HG02870 (cell line): ENCODE results near the gene CDK5RAP1.

ENCODE experiments used
- ATAC-seq: cut with Tn5 transposase; IDR thresholded peaks from one replicate; pipeline ENCODE4 v1.9.1; 2021; ENCODE audit warnings: mild to moderate bottlenecking, moderate library complexity; ENCODE audit not compliant: unreplicated experiment

Gene CDK5RAP1

DNA sequence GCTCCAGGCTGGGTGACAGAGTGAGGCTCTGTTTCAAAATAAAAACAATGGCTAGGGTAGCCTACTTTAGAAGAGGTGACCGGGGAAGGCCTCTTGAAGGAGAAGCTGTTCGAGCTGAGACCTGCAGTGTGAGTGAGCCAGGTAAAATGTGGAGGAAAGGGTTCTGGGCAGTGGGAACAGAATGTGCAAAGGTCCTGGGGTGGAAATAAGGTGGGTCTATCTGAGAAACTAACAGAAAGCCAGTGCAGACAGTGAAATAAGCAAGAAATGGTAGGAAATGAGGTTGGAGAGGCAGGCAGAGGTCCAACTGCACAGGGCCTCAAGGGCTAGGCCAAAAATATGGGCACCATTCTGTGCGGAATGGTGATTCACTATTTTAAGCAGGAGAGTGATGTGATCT, 64.9 kb downstream of the CDK5RAP1 start:
- ATAC-seq = no peak

- ATAC-seq = no peak
These were observed 67.2 kb downstream of the CDK5RAP1 start for GRCh38 chr20:33334111-33334510.

- no peak for ATAC-seq
These were observed 67.7 kb downstream of the CDK5RAP1 start for GRCh38 chr20:33333616-33334015.

GRCh38 chr20:33332905-33333456, 68.3 kb downstream of the CDK5RAP1 start:
- no peak for ATAC-seq

GRCh38 chr20:33328157-33329137, 72.9 kb downstream of the CDK5RAP1 start:
- no peak for ATAC-seq

DNA sequence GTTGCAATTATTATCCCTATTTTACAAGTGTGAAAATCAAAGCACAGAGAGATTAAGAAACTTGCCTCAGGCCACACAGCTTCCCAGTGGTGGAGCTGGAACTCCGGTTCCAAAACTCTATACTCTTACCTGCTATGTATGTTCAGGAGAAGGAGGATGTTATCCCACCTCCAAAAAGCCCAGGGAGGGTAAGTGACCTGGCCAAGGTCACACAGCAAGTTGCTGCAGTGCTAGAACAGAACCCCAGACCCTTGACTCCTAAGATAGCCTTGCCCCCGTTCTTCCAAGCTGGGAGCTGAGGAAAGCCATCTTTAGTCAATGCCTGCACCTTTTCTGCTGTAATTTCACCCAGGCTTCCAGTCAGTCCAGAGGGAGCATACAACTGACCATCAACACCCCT, 76.0 kb downstream of the CDK5RAP1 start:
- ATAC-seq = no peak

GRCh38 chr20:33323236-33323635, 78.1 kb downstream of the CDK5RAP1 start:
- no peak for ATAC-seq

DNA sequence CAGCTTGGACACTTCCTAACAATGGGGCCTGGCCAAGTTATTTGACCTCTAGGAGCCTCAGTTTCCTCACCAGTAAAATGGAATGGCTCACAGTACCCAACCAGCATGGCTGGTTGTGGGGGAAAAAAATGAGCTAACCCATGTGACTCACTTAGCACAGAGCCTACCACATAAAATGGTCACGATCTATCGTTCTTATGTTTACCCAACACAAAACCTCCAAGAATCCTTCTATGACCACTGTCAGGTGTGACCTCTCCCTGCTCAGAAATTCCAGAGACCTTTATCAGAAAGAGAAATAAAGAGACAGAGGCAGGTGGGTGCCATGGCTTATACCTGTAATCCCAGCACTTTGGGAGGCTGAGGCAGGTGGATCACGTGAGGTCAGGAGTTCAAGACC, 78.9 kb downstream of the CDK5RAP1 start:
- ATAC-seq = no peak

DNA sequence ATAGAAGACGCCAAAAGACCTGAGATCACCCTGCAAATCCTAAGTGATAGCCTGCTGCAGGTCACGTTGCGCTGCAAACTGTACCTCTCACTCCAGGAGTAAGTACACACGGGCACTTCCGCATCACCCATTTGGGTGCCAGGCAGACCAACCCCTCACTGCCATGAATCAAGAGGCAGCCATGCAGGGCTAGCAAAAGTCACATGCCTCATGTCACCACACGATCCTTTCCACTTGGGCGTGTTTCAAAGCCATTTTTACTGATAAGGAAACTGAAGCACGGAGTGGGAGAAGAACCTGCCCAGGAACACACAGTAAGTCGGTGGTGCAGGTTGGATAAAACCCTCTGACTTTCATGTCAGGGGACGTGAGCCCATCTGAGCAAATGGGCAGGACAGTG, 81.3 kb downstream of the CDK5RAP1 start:
- ATAC-seq = no peak

- ATAC-seq = no peak
These were observed 83.3 kb downstream of the CDK5RAP1 start for GRCh38 chr20:33318096-33318429.

DNA sequence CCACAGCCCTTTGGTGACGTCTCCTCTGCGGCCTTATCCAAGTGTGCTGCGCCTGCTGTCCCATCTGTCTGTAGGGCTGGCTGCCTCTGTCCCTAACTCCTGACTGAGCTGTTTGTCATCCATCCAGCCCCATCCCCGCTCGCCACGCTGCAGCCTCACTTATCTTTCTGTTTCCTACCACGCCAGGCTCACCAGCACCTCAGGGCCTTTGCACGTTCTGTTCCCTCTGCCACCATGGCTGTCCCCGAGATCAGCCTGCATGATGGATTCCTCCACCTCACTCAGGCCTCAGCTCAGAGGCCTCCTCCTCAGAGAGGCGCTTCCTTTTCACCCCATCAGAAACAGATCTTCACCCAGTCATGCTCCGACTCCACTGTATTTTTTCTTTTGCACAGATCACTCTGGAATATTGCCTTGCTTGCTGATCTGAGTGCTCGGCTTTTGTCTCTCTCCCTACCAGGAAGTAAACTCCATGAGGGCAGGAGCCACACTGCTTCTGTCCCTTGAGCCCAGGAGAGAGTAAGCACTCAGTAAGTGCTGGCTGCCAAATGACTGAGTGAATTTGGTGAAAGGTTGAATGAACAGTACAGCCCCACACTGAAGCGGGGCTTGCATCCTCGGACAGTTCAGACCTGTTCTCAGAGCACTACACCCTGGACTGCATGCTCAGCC, 83.8 kb downstream of the CDK5RAP1 start:
- ATAC-seq = no peak

DNA sequence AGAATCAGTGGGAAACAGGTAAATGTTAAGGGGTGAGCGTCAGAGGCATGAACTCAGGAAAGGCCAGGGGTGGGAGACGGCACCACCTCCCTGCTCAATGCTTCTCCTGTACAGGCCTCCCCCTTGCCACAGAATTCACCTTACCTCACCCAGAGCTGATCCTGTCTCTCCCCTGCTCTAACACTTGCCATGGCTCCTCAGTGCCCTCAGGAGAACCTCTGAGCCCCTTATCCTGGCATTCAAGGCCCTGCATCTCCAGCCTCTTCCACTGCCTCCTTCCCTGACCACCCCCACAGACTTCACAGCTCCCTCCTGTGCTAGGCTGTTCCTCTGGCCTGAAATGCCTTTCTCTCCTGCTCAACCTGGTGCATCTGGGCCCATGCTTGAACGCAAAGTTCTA, 84.4 kb downstream of the CDK5RAP1 start:
- ATAC-seq = no peak

- no peak for ATAC-seq
These were observed 85.0 kb downstream of the CDK5RAP1 start for GRCh38 chr20:33316343-33316742.

DNA sequence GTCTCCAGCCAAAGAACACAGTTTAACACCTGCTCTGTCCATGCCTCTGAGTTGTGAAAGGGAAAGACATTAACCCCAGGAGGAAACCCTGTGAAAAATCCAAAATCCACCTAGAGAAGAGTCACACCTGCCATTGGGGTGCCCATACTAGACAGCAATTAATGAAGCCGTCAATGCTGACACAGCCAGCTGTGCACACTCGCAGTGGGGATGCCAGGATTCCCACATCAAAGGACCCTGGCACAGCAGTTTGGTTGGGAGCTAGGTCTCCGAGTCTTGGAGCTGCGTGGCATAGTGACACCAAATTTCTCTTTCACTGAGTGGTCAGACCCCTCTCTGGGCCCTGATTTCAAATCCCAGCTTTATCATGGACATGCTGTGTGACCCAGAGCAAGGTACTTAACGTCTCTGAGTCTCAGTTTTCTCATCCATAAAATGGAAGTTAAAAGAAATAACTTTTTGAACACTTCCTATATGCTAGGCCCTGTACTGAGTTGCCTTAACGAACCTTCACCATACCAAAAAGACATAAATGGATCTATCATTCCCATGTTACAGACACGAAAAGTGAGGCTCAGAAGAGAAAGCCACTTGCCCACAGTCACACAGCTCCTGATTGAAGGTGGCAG, 87.5 kb downstream of the CDK5RAP1 start:
- no peak for ATAC-seq

DNA sequence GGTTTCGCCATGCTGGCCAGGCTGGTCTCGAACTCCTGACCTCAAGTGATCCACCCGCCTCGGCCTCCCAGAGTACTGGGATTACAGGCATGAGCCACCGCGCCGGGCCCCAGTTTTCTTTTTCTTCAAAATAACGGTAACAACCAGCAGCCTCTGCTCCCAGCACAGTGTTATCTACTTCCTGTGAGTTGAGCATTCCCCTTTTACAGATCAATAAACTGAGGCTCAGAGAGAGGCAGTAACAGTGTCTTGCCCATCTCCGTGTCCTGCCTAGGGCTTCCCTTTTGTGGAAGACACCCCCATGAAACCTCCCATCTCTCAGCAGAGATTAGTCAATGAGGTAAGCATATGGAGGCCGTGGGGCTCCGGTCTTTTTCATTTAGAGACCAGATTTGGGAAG, 88.7 kb downstream of the CDK5RAP1 start:
- no peak for ATAC-seq

DNA sequence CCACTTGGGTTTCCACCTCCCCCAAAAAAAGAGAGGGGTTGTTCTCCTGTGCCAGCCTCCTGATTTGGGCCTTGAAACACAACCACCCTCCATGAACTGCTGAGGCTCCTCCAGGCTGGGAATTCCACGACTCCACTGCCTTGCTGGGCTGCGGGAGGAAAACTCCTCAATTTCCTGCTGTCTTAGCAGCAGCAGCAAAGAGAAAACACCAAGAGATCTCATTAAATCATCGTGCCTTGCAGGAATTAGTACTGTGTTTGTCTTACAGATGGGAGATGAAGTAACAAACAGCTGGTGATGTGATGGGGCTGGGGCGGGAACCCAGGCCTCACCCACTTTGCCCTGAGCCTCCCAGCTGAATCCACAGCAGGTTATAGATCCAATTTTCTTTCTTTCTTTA, 89.3 kb downstream of the CDK5RAP1 start:
- no peak for ATAC-seq

DNA sequence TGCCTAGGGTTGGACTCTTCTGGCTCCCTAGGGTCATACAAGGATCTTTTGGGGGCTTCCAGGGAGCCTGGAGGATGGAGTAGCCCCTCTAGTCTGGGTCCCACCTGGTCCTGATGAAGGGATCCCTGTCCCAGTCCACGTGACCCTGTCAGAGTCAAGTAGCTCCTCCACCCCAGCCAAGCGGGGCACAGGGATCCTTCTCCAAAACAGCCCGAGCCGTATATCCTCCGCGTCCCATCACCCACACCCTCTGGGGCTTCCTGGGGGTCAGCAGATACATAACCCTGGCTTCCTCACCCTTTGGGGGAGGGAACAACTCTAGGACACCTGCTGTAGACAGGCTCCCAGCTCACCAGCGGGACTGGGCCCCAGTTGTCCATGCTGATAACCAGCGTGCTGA, 90.3 kb downstream of the CDK5RAP1 start:
- no peak for ATAC-seq

- no peak for ATAC-seq
These were observed 90.9 kb downstream of the CDK5RAP1 start for GRCh38 chr20:33310327-33310899.

DNA sequence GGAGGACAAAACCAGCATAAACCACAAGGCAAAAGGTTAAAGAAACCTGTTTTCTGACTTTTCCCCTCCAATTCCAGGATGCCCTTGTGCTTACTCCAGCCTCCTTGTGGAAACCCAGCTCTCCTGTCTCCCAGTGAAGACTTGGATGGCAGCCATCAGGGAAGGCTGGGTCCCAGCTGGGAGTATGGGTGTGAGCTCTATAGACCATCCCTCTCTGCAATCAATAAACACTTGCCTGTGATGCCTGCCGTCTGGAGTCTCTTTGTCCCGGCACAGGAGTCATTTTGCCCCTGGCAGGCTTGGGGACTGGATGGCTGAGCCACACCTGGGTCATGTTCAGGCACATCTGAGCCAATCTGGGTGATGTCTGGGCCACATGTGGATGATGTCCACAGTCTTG, 91.7 kb downstream of the CDK5RAP1 start:
- ATAC-seq = no peak
